ENCODE measurements around the gene CNTN3.

The CNTN3 gene

DNA sequence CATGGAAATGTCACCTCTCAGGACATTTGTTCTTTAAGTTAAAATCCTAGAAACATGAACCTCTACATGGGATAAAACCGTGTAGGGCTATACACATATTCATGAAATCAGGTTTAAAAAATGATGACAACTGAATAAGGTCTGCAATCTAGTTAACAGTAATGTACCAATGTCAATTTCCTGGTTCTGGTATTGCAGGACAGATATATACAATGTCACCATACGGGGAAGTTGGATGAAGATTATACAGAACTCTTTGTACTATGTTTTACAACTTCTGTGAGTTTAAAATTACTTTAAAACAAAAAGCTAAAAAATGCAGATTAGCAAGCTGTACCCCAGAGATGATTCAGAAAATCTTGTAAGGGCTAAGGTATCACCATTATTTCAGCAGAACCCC is 6.7 kb downstream of the CNTN3 start:
- no peak for DNase-seq

DNA sequence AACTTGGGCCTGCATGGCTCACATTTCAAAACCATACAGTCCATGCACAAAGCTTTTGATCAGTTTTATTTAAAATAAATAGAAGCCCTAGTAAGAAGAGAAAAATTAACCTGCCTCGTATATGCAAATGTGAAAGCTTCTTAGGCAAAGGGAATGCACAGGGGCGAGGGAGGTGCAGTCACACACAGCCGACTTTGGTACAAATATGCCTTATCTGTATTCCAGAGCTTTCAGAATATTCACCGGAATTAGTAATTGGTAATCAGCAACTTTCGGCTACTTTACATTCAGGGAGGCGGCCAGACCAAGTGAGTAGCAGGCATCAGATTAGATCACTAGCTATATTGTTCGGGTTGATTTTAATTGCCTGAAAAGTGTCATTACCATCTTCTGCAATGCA is 7.5 kb downstream of the CNTN3 start:
- no peak for DNase-seq

DNA sequence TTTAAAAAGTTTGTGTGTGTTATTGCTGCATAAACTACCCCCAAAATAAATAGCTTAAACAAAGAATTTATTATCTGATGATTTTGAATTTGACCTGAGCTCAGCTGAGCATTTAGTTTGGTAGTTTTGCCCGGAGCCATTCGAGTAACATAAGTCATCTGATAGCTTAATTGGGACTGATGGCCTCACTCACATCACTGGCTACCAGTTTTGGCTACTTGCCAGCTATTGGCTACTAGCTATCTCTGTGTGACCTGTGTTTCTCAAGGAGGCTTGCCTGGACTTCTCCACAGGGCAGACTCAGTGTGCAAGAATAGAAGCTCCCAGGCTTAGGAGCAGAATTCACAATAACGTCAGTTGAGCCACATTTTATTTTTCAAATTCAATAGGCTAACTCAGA is 9.0 kb downstream of the CNTN3 start:
- DNase-seq: no peak

DNA sequence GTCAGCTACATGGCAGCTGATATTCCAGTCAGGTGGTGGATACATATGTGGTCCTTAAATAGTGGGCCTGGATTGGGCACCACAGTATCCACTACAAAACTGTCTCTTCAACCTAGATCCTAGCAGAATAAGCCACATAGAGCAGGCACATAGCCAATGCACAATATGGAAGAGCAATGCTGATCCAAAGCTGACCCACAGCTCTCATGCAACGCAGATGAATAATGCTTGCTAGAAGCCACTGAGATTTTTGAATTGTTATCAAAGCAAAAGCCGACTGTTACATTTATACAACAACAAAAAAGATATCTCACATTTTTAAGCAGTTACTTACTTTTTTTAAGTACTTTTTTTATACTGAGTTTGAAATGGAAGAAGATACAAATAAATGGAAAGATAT is 11.2 kb downstream of the CNTN3 start:
- DNase-seq: no peak

DNA sequence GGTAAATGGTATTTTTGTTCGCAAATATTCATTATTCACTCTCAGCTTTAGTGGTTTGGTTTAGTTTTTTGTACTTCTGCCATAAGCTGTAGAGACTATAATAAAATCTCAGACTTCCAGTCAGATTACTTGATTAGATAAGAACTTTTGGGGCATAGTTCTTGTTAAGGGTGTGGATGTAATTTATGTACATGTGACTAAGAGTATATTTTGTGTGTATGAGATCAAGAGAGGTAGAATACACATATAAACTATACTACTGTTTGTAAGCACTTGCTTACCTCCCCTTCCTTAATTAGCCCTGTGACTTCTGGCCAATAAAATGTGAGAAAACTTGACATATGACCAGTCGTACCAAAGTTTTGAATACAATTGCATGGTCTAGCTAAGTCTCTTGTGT is 12.0 kb downstream of the CNTN3 start:
- DNase-seq: no peak

DNA sequence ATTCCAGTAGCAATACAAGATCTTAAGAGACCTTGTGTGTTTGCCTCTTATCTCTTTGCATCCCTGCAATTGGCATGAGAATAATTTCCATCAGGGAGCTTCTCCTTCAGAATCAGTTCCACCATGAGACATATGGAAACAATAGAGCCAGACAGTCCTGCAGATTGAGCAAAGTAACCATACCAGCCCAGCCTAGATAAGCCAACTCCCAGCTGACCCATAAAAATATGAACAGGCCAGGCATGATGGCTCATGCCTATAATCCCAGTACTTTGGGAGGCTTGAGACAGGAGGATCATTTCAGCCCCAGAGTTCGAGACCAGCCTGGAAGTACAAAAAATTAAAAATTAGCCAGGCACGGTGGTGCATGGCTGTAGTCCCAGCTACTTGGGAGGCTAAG is 12.7 kb downstream of the CNTN3 start:
- DNase-seq: no peak

DNA sequence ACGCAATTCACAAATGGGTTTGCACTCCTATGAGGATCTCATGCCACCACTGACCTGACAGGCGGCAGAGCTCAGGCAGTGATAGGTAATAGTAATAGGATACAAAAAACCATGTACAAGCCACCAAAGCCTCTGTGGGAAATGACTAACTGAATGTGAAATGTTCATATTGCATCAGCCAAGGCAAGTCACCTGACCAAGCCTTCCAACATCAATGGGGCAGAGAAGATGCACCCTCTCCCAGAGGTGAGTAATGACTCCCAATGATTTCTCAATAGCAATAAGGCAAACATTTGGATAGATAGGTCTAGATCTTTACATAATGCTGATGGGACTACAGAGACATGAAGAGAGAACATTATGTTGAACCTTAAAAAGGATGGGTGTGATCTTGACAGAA is 14.9 kb downstream of the CNTN3 start:
- no peak for DNase-seq

DNA sequence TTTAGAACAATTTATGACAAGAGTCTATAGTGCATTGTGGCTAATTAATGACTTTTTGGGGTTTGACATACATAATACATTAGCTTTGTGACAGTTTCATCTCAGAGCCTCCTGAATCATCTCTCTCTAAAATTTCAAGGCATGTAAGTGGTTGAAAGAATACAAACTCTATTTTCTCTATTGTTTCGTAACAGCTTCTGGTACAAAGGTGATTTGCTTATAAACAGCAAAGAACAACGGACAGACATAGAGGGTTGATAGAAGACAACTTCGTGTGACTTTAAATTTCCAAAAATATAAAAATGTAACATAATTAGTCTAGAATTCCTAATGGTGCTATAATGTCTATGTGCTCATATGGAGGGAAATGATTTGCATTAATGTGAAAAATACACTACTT is 21.3 kb downstream of the CNTN3 start:
- DNase-seq: no peak

DNA sequence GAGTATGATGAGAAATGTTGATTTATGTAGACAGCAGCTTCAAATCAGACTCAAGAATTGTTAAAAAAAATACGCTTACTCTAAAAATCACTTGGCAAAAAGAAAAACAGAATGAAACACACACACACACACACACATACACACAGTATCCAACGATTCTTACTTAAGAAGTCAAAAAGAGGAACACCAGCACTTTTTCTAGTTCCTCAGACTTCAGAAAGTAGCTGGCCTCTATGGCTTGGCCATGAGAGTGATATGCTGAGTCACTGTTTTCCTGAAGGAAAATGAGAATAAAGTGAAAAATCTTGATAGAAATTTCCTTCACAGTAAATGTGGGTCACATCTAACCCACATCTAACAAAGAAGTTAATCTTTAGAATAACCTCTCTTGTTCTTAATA is 22.1 kb downstream of the CNTN3 start:
- no peak for DNase-seq

DNA sequence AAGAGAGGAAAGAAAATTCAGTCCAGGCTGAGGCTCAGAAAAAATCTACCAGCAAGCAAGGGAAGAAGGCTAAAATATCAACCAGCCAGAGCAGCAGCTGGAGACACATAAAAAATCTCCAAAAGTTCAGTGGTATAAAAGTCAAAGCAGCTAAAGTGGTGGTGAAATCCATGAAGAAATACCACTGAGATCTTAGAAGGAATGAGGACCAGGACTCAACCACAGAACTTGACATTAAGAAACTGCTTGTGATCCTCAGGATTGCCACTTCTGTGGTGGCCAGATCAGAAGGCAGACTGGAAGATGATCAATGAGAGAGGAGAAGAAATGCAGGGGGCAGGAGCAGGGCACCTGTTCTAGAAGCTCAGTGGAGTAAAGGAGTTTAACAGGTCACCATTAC is 22.5 kb downstream of the CNTN3 start:
- no peak for DNase-seq

DNA sequence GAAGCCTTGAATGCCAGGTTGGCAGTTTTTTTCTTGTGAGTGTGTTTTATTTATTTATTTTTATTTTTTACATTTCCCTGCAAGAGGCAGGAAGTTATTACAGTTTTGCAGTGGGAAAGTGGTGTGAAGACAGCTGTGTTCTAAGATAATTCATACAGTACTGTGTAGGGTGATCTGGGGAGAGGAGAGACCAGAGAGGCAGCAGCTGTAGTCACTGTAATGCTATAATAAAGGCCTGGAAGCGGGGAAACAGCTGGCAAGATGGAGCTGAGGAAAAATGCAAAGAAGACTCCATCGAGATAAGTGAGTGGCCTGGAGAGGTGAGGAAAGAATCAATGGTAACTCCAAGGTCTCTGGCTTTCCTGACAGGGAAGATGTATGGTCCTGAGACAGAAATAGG is 23.1 kb downstream of the CNTN3 start:
- no peak for DNase-seq

DNA sequence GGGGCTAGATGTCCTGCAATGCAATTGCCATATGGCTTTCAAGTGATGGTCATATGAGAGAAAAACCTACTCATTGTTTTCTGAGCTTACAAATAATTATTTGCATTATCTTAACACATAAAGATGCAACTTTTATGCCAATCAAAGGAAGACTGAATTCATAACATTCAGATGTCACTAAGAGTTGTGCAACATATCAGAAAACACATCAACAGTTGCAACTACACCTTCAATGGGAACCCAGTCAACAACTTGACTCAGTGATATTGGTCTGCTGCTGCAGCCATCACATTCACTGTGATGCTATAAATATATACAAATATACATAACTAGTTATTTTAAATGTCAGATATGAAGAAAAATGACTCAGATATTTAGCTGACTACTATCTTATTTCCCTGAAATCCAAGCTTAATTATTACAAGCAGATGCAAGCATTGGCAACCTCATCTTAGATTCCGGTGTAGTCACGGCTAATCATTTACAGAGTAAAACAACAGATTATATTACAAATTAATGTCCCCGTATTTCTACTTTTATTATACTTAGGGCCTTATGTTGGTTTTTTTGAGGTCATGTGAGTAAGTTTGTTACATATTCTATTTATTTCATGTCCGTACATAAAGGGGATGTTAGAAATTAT is 23.7 kb downstream of the CNTN3 start:
- DNase-seq: no peak

DNA sequence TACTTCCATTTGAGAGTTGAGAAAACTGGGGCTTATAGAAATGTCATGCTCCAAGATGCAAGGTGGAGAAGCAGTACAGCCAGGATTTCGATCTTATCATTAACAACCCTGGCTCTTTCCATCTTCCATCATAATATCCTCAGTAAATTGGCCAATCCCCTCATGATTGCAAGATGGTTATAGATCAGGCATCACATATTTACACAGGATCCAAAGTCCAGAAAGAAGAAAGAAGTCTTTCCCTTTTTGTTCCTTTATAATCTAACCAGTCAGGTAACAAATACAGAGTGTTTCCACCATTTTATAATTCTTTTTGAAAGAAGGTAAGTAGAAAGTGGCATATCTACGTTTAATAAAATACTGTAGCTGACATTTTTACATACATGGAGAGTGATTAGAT is 29.7 kb downstream of the CNTN3 start:
- no peak for DNase-seq

DNA sequence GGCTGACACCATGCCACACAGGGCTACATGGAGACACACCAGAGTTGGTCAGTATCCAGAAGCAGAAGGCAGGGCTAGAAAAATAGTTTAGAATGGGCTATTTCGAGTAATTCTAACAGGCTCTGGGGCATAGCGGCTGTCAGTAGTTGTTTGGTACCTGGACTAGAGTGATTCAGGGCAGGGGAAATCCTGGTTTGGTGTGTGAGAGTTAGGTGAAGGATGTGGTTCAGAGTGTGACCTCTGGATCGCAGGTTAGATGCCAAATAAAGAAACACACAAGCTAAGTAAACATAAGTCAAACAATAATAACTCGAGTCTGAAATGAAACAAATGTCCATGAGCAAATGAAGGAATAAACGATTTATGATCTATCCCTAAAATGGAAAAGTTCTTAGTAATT is 31.5 kb downstream of the CNTN3 start:
- no peak for DNase-seq

DNA sequence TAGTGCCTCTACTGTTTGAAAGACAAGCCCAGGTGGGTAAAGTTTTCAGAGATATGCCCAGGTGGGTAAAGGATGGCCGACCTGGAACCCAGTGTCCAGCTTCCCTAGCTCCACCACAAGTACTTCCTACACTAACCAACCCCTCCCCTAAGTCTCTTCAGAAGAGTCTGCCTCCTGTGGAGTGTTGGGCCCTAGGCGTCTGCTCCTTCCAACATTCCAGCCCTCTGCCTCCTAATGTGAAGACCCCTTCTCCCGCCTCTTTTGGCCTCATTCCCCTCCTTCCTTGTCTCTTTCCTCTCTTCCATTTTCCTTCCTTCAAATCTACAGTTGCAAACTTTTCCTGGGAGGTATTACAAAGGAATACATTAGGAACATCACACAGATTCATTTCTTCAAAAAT is 38.6 kb downstream of the CNTN3 start:
- DNase-seq: no peak

DNA sequence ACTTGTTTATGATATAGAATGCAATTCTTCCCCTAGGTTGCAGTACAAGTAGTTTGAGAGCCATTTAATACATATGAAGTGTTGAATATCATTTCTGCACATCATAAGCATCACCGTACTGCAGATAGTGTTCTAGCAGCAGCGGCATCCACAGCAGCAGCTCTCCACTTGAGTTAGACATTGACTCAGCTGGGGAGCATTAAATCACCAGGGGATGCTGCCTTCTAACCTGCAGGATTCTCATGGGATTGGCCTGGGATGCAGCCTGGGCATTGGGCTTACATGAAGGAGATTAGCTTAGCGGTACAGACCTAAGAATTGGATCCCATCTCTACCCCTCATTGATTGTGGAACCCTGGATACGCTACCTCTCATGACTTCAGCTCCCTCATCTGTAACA is 43.3 kb downstream of the CNTN3 start:
- DNase-seq: no peak

Data from NCI-H524 treated with DMSO at 0.1 percent for 48 hours (cell line).